Astrocyte (in vitro differentiated cells and primary cell): Measurements from ENCODE around the gene GLYATL2.

ENCODE experiments used
- EZH2 ChIP-seq: IDR thresholded peaks from 2 replicates; pipeline ENCODE4 v1.6.1; 2012; ENCODE audit warnings: mild to moderate bottlenecking, low read length, inconsistent platforms; ENCODE audit not compliant: insufficient read depth
- TF ChIP-seq, protein P1 (sequence below): IDR thresholded peaks from 2 replicates; pipeline ENCODE4 v1.5.1; 2011; ENCODE audit warnings: low read depth, mild to moderate bottlenecking, inconsistent platforms, low read length, moderate library complexity; ENCODE audit not compliant: insufficient read depth

DNA sequence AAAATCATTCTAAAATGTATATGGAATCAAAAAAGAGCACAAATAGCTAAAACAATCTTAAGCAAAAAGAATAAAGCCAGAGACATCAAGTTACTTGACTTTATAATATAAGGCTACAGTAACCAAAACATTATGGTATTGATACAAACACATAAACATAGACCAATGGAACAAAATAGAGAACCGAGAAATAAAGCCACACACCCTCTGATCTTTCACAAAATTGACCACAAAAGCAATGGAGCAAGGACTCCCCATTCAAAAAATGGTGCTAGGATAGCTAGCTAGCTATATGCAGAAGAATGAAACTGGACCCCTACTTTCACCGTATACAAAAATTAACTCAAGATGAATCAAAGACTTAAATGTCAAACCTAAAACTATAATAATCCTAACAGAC, 43.2 kb downstream of the GLYATL2 start:
- TF ChIP-seq, protein P1, sequence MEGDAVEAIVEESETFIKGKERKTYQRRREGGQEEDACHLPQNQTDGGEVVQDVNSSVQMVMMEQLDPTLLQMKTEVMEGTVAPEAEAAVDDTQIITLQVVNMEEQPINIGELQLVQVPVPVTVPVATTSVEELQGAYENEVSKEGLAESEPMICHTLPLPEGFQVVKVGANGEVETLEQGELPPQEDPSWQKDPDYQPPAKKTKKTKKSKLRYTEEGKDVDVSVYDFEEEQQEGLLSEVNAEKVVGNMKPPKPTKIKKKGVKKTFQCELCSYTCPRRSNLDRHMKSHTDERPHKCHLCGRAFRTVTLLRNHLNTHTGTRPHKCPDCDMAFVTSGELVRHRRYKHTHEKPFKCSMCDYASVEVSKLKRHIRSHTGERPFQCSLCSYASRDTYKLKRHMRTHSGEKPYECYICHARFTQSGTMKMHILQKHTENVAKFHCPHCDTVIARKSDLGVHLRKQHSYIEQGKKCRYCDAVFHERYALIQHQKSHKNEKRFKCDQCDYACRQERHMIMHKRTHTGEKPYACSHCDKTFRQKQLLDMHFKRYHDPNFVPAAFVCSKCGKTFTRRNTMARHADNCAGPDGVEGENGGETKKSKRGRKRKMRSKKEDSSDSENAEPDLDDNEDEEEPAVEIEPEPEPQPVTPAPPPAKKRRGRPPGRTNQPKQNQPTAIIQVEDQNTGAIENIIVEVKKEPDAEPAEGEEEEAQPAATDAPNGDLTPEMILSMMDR, result no peak
- TF ChIP-seq EZH2, result no peak
